IPS-18c (cell line): Measurements from ENCODE around the gene KIAA1549.

Experiments
- H3K4me3 ChIP-seq: 2 replicates; pipeline ENCODE4 v1.7.0; 2013; ENCODE audit warnings: low read depth, mild to moderate bottlenecking, low read length, moderate library complexity; ENCODE audit not compliant: insufficient read depth
- H3K9me3 ChIP-seq: one replicate; pipeline ENCODE4 v1.6.1; 2013; ENCODE audit warnings: mild to moderate bottlenecking, low read length, moderate library complexity; ENCODE audit not compliant: control insufficient read depth, insufficient read depth

The KIAA1549 gene

GRCh38 chr7:138785587-138786437, 195.4 kb downstream of the KIAA1549 start:
- no peaks in the 10 kb centered on the region for H3K9me3 ChIP-seq
- no peak overlapping the region for H3K4me3 ChIP-seq

- no peak overlapping the region for H3K4me3 ChIP-seq
- H3K9me3 ChIP-seq, result no peaks in the 10 kb centered on the region
Observed at GRCh38 chr7:138784692-138785091, 196.5 kb downstream of the KIAA1549 start.
